HG03039 (cell line): ENCODE data around the gene EGFL7.

ENCODE experiments used
- ATAC-seq: cut with Tn5 transposase; IDR thresholded peaks from one replicate; pipeline ENCODE4 v1.9.1; 2021; ENCODE audit warnings: mild to moderate bottlenecking, moderate library complexity; ENCODE audit not compliant: unreplicated experiment

EGFL7 gene

GRCh38 chr9:136684799-136685198, 22.1 kb downstream of the EGFL7 start:
- no peak for ATAC-seq

DNA sequence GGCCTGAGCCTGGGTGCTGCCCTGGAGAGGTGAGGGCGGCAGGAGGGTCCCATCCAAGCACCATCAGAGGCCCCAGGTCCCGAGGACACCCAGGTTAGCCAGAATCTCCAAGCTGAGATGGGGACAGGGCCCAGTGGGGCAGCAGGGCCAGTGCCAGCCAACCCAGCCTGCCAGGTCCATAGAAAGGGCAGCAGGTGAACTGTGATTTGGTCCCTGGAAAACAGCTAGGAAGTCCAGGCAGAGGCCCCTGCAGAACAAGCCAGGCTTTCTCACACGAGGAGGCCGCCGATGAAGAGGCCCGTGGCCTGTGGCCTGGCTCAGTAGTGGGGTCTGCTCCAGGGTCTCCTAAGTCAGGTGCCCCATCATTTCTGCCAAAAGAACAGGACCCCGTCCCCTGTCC, 22.5 kb downstream of the EGFL7 start:
- ATAC-seq: no peak

- ATAC-seq: no peak
Measured at GRCh38 chr9:136685790-136686533, 23.2 kb downstream of the EGFL7 start.

DNA sequence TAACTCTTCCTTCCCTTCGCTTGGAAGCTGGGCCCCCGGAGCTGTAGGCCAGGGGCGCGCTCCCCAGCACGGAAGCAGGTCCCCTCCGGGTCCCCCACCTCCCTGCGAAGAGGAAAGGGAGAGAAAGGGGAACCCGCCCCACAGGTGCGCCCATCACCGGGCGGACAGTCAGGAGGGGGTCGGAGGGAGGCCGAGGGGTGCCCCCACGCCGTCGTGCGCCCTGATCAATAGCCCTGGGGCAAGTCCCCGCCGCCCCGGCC, 23.7 kb downstream of the EGFL7 start:
- ATAC-seq: no peak

DNA sequence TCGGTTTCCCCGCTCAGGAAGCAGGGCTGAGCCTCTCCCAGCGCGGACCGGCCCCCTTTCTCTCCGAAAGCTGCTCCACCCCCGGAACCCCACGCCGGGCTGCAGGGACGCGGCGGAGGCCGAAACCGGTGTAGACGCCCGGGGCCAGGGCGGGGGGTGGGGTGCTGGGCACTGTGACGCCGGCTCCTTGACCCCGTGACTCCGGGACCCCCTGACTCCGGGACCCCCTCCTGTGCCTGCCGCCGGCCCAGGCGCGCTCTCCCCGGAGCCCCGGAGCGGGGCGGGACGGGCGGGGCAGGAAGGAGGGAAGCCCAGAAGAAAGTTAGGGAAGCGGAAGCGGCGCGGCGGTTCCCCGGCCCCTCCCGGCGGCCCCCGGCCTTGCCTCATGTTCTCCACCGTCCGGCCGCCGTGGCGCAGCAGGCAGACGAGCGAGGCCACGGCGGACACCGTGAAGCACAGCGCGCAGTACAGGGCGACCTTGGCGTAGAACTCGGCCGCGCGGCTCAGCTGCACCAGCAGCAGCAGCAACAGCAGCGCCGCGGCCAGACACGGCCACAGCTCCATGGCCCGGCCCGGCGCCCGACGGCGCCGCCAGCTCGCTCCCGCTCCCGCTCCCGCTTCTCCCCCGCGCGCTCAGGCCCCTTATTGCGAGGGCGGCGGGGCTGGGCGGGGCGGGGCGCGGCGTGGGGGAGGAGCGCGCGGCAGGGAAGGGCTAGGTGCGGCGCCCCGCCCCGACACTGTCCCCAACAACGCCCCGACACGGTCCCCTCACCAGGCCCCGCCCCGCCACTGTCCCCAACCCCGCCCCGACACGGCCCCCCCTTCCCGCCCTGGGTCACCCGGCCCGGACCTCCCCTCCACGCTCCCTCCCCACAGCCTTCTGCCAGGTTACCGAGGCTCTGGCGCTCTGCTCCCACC, 24.3 kb downstream of the EGFL7 start, which contains the start of gene AGPAT2:
TSS of gene AGPAT2 (minus strand) at position 664 of the 918 bp plus-strand sequence. CDS start at position 564, 100 bp downstream.
- ATAC-seq: no peak

GRCh38 chr9:136687721-136688223, 25.1 kb downstream of the EGFL7 start:
- no peak for ATAC-seq

DNA sequence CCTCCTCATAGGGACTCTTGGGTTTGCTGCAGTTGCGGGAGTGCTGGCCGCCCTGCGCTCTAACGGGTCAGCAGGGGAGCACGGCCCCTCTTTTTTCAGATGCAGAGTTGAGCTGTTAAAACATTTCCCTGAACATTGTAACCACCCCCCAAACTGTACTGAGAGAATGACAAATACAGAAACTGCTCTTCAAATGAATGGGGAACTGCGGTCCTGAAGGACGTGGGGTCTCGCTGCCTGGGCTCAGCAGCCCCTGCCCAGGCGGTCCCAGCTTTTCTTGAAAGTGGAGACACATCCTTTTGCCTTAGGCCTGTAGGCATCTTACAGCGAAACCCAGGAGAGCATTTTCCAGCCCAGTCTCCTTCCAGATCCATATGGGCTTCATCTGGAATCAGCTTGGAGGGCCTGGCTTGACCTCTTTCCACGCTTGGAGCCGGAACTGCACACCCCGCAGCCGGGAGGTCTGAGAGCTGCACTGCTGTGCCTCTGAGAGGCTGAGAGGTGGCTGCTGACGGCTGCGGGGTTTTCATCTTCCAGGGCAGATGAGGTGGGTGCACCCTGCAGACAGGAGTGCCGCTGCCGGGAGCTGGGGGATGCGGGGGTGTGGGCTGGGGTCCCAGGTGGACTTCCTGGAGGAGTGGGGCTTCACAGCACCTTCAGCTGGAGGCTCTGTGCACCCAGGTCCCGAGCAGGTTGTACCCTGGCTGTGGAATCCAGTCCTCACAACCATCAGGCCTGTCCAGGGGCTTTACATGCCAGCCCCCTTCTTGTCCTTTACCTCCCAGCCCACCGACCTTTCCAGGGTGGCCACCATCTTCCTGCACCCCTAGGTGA, 25.8 kb downstream of the EGFL7 start:
- no peak for ATAC-seq

DNA sequence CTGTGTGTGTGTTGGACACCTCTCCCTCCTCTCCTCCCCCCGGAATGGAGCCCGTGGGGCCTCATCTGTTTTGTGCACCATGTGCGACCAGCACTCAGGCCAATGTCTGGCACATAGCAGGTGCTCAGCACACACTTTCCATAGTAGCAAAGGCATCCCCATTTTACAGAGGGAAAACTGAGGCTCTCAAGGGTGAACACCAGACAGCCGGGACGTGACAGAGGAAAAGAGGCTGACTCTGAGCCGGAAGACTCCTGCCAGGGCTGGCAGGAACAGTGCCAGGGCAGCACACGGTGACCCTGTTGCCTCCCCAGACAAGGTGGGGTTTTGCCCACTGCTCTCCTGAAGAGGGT, 26.4 kb downstream of the EGFL7 start:
- ATAC-seq: no peak

DNA sequence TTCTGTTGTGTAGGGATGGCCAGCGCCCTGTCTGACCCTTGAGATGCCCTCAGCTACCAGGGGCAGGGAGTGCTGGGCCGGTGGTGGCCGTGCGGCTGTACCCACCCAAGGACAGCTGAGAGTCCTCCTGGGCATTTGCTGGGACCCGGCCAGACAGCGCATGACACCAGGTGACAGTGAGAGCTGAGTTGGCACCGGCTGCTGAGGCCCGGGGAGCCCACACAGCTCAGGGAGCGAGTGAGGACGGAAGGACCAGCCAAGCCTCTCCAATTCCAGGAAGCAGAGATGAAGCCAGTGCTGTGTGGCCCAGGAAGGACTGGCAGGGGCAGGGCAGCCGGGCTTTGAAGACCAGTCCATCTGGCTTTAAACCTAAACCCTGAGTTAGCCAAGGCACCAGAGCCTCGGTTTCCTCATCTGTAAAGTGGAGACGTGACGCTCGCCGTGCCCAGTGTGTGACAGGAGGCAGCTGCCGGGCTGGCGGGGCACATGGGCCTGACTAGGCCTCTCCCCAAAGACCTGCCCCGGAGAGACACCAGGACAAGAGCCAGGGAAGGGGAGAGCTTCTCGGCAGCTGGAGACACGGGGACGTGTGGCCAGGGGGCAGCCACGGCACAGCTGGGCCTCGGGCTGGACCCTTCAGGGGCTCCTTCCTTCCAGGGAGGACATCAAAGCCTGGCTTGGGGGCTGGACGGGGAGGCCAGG, 27.5 kb downstream of the EGFL7 start:
- no peak for ATAC-seq

GRCh38 chr9:136690806-136691261, 28.1 kb downstream of the EGFL7 start:
- no peak for ATAC-seq

DNA sequence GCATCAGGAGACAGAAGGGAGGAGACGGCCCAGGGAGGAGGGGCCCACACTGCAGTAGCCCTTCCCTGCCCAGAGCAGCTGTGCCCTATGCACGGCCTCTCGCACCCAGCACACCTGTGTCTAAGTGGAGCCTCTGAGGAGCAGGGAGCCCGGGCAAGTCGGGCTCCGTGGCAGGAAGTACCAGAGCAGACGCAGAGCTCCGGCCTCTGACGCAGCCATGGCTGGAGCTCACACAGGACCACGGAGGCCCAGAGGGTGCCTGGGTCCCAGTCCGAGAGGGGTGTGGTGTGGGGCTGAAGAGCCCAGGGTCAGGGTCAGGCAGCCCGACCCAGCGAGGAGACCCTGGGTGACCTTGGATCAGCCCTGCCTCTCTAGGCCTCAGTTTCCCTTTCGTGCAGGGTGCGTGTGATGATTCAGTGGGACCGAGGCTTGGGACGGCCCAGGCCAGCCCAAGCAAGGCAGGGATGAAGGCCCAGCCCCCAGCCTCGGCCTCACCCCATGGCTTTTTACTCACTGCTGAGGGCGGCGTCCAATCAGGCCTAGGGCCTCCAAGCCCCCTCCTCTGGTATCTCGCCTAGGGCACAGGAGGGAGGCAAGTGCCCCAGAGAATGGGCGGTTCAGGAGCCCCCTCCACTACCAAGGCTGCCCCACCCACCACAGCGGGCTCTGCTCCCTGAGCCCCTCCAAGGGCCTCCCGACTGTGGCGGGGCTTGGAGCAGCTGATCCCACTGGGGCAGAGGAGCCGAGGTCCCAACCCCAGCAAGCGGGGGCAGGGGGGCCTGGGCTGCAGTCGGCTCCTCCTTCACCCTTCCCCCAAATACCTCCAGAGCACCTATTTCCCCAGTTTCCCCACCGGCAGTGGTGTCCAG, 28.8 kb downstream of the EGFL7 start:
- no peak for ATAC-seq

- ATAC-seq: no peak
Measured at GRCh38 chr9:136692185-136693134, 29.7 kb downstream of the EGFL7 start.

- no peak for ATAC-seq
Measured at GRCh38 chr9:136693135-136693489, 30.4 kb downstream of the EGFL7 start.

DNA sequence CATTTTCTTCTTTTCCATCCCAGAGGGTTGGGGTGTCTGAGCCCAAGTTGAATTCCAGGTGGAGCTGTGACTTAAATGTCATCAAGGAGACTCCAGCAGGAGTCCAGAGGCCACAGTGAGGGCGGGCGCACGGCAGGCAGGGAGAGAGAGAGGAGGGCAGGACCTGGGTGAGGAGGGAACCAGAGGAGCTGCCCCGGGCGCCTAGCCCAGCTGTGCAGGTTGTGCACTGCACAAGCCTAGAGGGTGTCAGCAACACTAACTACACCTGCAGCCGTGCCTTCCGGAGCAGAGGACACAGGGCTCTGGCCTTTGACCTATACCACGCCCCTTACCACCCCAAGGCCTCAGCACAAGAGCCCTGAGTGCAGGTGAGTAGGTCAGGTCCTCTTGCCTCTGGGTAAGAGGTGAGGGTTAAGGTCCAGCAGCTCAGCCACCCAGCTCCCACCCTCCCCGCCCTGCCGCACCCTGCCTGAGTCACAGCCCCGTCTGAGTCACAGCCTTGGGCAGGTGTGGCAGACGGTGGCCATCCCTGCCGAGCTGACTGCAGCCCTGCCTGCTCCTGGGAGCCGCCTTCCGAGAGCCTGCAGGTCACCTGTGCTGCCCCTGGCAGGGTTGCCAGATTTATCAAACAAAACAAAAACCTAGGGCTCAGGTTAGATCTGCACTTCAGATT, 30.9 kb downstream of the EGFL7 start:
- no peak for ATAC-seq

- no peak for ATAC-seq
Measured at GRCh38 chr9:136694163-136694871, 31.6 kb downstream of the EGFL7 start.

GRCh38 chr9:136694872-136695247, 32.1 kb downstream of the EGFL7 start:
- no peak for ATAC-seq

DNA sequence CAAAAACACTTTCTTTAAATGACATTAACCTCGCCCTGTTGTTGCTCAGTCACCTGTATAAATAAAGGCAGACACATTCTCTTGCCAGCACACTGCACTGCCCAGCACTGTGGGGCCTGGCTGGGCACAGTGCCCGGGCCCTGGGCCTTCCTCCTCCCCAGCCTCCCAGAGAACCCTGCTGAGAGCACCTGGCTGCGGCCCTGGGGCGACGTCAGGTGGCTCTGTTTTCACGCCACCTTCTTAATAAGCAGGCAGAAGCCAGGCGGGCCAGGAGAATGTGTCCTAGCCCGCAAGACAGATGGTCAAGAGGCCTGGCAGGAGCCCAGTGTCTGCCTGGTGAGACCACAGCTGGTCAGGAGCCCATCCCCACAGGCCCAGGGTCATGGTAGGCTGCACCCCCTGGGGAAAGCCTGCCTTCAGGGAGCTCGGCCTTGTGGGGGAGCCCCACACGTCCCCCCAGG, 32.7 kb downstream of the EGFL7 start:
- no peak for ATAC-seq
